HK-2 (cell line): ENCODE data around the gene CNNM4.

Experiments
- DNase-seq: peaks from one replicate; pipeline ENCODE4 v3.0.0-alpha.2; 2018; ENCODE audit not compliant: unreplicated experiment

Gene CNNM4

DNA sequence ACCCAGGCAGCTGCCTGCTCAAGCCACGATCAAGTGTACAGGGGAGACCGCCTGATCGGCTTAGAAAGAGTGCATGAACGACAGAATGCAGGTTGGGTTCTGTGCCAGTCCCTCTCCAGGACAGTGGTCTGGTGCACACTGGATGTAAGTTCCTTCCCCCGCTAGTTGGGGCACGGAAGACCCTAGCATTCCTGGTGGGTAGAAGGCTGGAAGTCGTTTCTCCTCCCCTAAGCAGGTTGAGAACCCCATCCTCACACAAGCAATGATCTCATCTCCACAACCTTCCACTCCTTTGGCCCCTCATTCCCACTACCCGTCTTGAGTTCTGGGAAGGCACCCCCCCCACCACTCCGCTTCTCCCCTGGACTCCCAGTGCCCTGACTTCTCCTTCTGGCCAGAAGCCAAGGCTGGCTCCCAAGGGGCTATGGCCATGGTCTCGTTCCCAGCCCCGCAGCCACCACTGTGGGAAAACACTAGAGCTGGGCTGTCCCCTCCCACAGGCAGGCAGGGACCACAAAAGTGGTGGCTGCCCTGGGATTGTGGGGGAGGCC, 98.5 kb downstream of the CNNM4 start:
- DNase-seq: no peak

DNA sequence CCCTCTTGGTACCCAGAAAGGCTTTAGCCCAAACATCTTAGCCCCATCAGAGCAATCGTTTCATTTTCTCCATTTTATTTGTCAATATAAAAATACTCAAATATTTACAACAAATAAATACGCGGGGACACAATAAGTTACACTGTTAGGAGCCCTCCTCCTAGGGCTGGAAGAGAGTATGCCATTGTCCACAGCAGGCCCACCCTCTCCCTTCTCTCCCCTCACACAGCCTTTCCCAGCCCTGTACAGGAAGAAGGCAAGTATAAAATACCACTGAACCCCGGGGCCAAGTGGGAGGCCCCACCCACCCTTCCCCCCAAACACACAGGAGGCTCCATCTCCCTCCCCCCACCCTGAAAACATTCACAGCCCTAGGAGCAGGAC, 99.0 kb downstream of the CNNM4 start:
- no peak for DNase-seq

DNA sequence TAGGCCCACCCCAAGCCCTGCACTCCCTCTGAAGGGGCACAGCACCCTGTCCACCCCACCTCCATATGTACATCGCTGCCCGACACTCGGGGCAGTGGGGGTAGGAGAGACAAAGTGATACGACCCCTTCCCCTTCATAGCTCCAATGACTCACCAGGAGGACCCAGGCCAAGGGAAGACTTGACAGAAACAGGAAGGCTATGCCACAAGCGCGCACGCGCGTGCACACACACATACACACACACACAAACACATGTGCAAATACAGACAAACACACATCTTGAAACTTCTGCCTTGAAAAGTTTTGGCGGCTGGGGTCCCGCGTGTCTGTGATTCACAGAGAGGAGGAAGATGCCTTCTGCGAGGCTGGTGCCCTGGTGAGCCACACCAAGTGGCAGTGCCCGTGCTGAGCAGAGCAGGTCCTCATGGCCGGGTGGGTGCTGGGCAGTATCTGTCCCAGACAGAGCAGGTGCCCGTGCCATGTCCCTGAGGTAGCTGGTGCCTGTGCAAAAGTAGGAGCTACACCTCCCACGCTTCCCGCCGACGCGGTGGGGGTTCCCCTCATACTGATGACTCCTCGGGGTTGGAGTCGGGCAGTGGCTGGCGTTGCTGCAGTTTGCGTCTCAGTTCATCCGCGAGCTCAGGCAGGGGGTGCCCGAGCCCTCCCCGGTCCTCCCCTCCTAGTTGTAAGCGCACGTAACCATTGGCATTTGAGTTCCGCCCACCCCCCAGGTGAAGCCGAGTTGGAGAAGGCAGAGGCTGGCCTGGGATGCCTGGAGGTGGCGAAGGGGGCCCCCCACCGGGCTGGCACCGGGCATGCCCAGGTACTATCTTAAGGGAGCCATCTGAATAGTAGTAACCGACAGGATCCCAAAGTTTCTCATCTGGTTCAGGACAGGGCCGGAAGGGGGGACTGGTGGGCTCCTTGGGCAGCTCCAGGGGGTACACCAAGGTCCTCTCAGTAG, 99.6 kb downstream of the CNNM4 start:
- DNase-seq: no peak

DNA sequence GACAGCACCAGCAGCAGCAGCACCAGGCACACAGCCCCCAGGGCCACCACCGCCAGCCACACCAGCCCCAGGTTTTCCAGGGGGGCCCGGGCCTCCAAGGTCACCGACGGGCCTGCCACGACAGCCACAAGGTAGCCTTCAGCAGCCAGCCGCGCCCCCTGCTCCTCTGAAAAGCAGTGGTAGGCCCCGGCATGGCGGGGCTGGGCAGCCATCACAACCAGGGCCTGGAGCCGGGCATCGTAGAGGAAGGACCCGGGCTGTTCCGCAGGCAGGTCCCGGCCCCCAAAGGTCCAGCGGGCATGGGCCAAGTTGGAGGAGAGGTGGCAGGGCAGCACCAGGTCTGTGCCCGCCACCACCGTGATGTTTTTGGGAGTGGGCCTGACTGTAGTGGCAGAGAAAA, 100.4 kb downstream of the CNNM4 start:
- DNase-seq: no peak
